Measurements from ENCODE around the gene GDI1.

The GDI1 gene

GRCh38 chrX:154409222-154409871 lies 27.6 kb upstream of the GDI1 start, which contains the start of gene DNASE1L1:
Gene DNASE1L1, minus strand, starts transcription at chrX:154409254. Its CDS starts 3,686 bp downstream, at chrX:154405568.
- no peak for DNase-seq

GRCh38 chrX:154411981-154412340 lies 25.0 kb upstream of the GDI1 start:
- DNase-seq = peak; percentile 59

- DNase-seq = no peak
These were observed 24.5 kb upstream of the GDI1 start for GRCh38 chrX:154412468-154412867.

GRCh38 chrX:154413142-154413541 lies 23.8 kb upstream of the GDI1 start:
- no peak for DNase-seq

GRCh38 chrX:154417157-154417556 lies 19.8 kb upstream of the GDI1 start:
- DNase-seq = no peak

- DNase-seq = no peak
These were observed 17.8 kb upstream of the GDI1 start for GRCh38 chrX:154419189-154419588.

- no peak for DNase-seq
These were observed 17.1 kb upstream of the GDI1 start for GRCh38 chrX:154419688-154420401.

GRCh38 chrX:154420402-154420756 lies 16.6 kb upstream of the GDI1 start:
- no peak for DNase-seq

GRCh38 chrX:154426916-154427770 lies 9.8 kb upstream of the GDI1 start:
- DNase-seq = no peak

GRCh38 chrX:154428176-154429171 lies 8.5 kb upstream of the GDI1 start, which contains the start of gene ATP6AP1:
Gene ATP6AP1, plus strand, starts transcription at chrX:154428677. Its CDS starts 16 bp downstream, at chrX:154428693.
- peak; percentile 88 for DNase-seq

GRCh38 chrX:154429711-154430110 lies 7.2 kb upstream of the GDI1 start:
- DNase-seq = no peak

GRCh38 chrX:154430479-154430878 lies 6.5 kb upstream of the GDI1 start:
- DNase-seq = no peak

GRCh38 chrX:154430916-154431315 lies 6.0 kb upstream of the GDI1 start:
- DNase-seq = no peak

GRCh38 chrX:154431341-154431740 lies 5.6 kb upstream of the GDI1 start:
- DNase-seq = no peak

GRCh38 chrX:154432210-154432609 lies 4.7 kb upstream of the GDI1 start:
- DNase-seq = no peak

- DNase-seq = no peak
These were observed 3.3 kb upstream of the GDI1 start for GRCh38 chrX:154433605-154434004.

- DNase-seq = no peak
These were observed 2.4 kb upstream of the GDI1 start for GRCh38 chrX:154434394-154435168.

GRCh38 chrX:154435171-154435733 lies 1.7 kb upstream of the GDI1 start:
- no peak for DNase-seq

GRCh38 chrX:154436374-154436982 lies 476 bp upstream of the GDI1 start:
- peak; percentile 52 for DNase-seq

Data from stimulated activated CD4-positive, alpha-beta T cell treated with anti-CD3 and anti-CD28 coated beads, Interleukin-4, amount 100 ng/mL, for 24 hours (primary cell).